Pancreas (tissue), 10 donors: ENCODE data around the gene IGFL1. TPM values are rescaled to one million over a fixed set of nuclear protein-coding genes. Genes with fewer than 3 reads are reported as not detected.

Experiments
- ATAC-seq, 4 donors: fragments of 200-7000 bp; cut with Tn5 transposase; one replicate each; pipeline versions ENCODE4 v1.8.0 to v1.9.1; 2020; ENCODE audit warnings: mild to moderate bottlenecking in 4 of 4, moderate library complexity in 4 of 4
- DNase-seq, 6 donors: peaks; one replicate each; pipeline ENCODE4 v3.0.0-alpha.2; 2020
- FAIRE-seq: peaks from 2 replicates; lab custom pipeline; 2012; peaks lifted over from hg19 to GRCh38; lab: Jason Lieb, UNC
- H3K27ac ChIP-seq, 4 donors: fragments of 200-600 bp; sonication (generic); 1 replicate in 3 of 4; 2 replicates in 1 of 4; pipeline versions ENCODE4 v1.5.0 to v1.8.0; 2020
- H3K27me3 ChIP-seq, 4 donors: fragments of 200-600 bp; one replicate each; pipeline ENCODE4 v1.8.0; 2021
- H3K36me3 ChIP-seq, 3 donors: fragments of 200-600 bp; sonication (generic) in 1 of 3; one replicate each; pipeline versions ENCODE4 v1.5.0 to v1.8.0; 2020 to 2021
- H3K4me1 ChIP-seq, 3 donors: fragments of 200-600 bp; one replicate each; pipeline ENCODE4 v1.8.0; 2021
- H3K4me3 ChIP-seq, 4 donors: fragments of 200-600 bp; sonication (generic) in 2 of 4; one replicate each; pipeline versions ENCODE4 v1.5.0 to v1.8.0; 2020 to 2021
- H3K9me3 ChIP-seq, 4 donors: fragments of 200-600 bp; one replicate each; pipeline ENCODE4 v1.8.0; 2021
- CTCF ChIP-seq, 4 donors: fragments of 200-600 bp; sonication (generic) in 3 of 4; IDR thresholded peaks; one replicate each; pipeline versions ENCODE4 v1.5.0 to v1.8.0; 2021; ENCODE audit warnings: antibody characterized with exemption in 4 of 4
- WGBS, 2 donors: extraction: QIAGEN DNeasy Blood & Tissue Kit; methylation state at CpG; one replicate each; pipeline ENCODE4 v1.1.7; 2013; 5-methylcytosine and 5-hydroxymethylcytosine counted together
- intact Hi-C, 3 donors: fragments of 100-400 bp; cut with DNase I; formaldehyde crosslinking; loops; one replicate each; pipeline versions ENCODE4 v1.11.1 to v1.14.2; 2022
- polyA plus RNA-seq, 2 donors: library from polyadenylated mRNA; stranded (reverse); fragments of 200-250 nt; gene quantifications; one replicate each; pipeline ENCODE4 v1.2.3, GENCODE V29; 2013
- total RNA-seq, 6 donors: library from RNA; stranded (reverse); fragmentation: NEBNext Ultra II Directional in 4 of 6; extraction: Animal tissue kit (Norgen Biotek cat#: 25700) in 4 of 6; gene quantifications; one replicate each; pipeline versions ENCODE4 v1.2.1 to v1.2.4, GENCODE V29; 2021 to 2023
- donor health status: healthy with polysubstance abuse.
- donor health status: DM: no; HTN: no; CAD: no; lungs with moderate emphysema.
- donor health status: DM: no; HTN: no; CAD: no.
- donor health status: control.
- donor health status: control.
- donor health status: Bipolar disorder and iron deficiency.
- donor health status: DM: yes; HTN: yes; CAD: no.
- donor health status: DM: no; HTN: no; CAD: no.
- donor health status: DM: no; HTN: no; CAD: no.
- donor health status: DM: yes; HTN: yes; CAD: no.

IGFL1 gene
- total and polyA plus RNA-seq, 8 donors = not detected

DNA sequence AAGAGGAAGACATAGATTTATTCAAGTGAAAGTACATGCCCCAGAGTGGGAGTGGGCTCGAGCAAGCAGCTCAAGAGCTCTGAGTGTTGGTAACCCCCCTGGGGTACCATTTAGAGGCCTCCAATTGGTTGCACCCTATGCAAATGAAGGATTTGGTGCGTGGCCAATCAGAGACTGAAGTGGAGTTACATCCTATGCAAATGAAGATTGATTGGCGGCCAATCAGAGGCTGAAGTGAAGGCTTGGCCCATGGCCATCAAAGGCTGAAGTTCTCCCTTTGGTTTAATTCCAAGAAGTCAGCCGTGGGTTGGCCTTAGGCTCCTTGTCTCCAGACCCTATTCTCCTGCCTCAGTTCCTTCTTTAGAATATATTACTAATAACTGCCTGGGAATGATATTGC lies 12.9 kb upstream of the IGFL1 start:
- no peaks in the 10 kb centered on the region for H3K27me3 ChIP-seq
- WGBS, 2 donors = 54 to 62% methylated on average over 4 of the region's 4 CpGs
- H3K27ac ChIP-seq = no peak overlapping the region
- TF ChIP-seq CTCF (IDR thresholded peaks at IDR 0.05) = no peak
- intact Hi-C loops = no loop called here
- H3K4me1 ChIP-seq = no peaks in the 10 kb centered on the region
- no peak overlapping the region for H3K4me3 ChIP-seq
- H3K9me3 ChIP-seq = no peaks in the 10 kb centered on the region
- DNase-seq (no peak), ATAC-seq (no peak), FAIRE-seq (no peak)
- H3K36me3 ChIP-seq = no peaks in the 10 kb centered on the region

GRCh38 chr19:46217476-46217875 lies 12.1 kb upstream of the IGFL1 start:
- Histone ChIP-seq H3K9me3 (no peaks in the 10 kb centered on the region), H3K27ac (no peak overlapping the region), H3K4me3 (no peak overlapping the region), H3K36me3 (no peaks in the 10 kb centered on the region), H3K4me1 (no peaks in the 10 kb centered on the region), H3K27me3 (no peaks in the 10 kb centered on the region)
- FAIRE-seq (no peak), ATAC-seq (no peak), DNase-seq (no peak)
- TF ChIP-seq CTCF (IDR thresholded peaks at IDR 0.05) = no peak
- 49 to 53% methylated on average over 9 of the region's 9 CpGs for WGBS, 2 donors
- intact Hi-C loops = no loop called here

- Histone ChIP-seq H3K27ac (no peak overlapping the region), H3K36me3 (no peaks in the 10 kb centered on the region), H3K4me1 (no peaks in the 10 kb centered on the region), H3K9me3 (no peaks in the 10 kb centered on the region), H3K27me3 (no peaks in the 10 kb centered on the region), H3K4me3 (no peak overlapping the region)
- intact Hi-C loops = no loop called here
- 9 to 18% methylated on average over 6 of the region's 6 CpGs for WGBS, 2 donors
- ATAC-seq (peak in 2 of 4 donors; percentile 24 to 61), DNase-seq (no peak), FAIRE-seq (no peak)
- TF ChIP-seq CTCF (IDR thresholded peaks at IDR 0.05) = no peak
These were observed 11.4 kb upstream of the IGFL1 start for GRCh38 chr19:46218160-46218559.

DNA sequence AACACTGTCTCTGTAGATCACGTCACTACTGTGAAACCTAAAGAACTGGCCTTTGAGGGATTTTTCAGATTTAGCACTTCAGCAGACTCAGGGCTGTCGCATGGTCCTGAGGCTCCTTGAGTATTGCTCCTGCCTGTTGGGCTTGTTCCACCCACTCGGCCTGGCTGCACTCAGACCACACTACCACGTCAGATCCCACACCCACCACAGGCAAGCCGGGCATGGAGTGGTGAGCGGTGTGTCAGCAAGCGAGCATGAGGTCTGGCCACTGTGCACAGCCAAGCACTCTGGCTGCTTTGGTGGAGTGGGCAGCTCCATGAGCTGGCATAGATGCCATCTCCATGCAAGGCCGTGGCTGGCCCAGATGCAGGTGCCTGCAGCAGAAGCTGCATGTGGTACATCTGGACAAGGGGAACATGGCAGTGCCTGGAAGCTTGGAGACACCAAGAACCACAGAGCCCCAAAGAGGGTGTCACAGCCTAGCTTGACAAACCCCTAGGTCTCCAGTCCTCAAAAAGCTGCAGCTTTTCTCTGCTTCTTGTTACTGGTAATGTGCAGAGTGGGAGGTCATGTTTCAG lies 9.4 kb upstream of the IGFL1 start:
- no peak for ATAC-seq

More for the DNA sequence above, 9.4 kb upstream of the IGFL1 start:
- Histone ChIP-seq H3K4me1 (no peaks in the 10 kb centered on the region), H3K36me3 (no peaks in the 10 kb centered on the region), H3K27ac (no peak overlapping the region), H3K4me3 (no peak overlapping the region), H3K9me3 (no peaks in the 10 kb centered on the region), H3K27me3 (no peaks in the 10 kb centered on the region)
- FAIRE-seq (no peak), DNase-seq (no peak)
- intact Hi-C loops = no loop called here
- TF ChIP-seq CTCF (IDR thresholded peaks at IDR 0.05) = no peak
- WGBS, 2 donors = 63 to 83% methylated on average over 8 of the region's 8 CpGs
